ENCODE data around the gene MLANA.

Gene MLANA

GRCh38 chr9:5947912-5948311, 57.2 kb downstream of the MLANA start:
- H3K4me3 ChIP-seq (replicated peaks; ENCODE audit: insufficient read depth, low read length): no peak overlapping the region
- no peaks in the 10 kb centered on the region for H3K27me3 ChIP-seq (ENCODE audit: insufficient read depth, poor library complexity, severe bottlenecking)
- TF ChIP-seq SPI1 (IDR thresholded peaks at IDR 0.05; ENCODE audit: borderline replicate concordance, low read depth) (no peak), POLR2AphosphoS5 (IDR thresholded peaks at IDR 0.05; ENCODE audit: low read depth) (no peak), REST (IDR thresholded peaks at IDR 0.05; ENCODE audit: insufficient replicate concordance, low read depth) (no peak), GABPA (IDR thresholded peaks at IDR 0.05; ENCODE audit: low read depth) (no peak)
- TF ChIP-seq, protein P1, sequence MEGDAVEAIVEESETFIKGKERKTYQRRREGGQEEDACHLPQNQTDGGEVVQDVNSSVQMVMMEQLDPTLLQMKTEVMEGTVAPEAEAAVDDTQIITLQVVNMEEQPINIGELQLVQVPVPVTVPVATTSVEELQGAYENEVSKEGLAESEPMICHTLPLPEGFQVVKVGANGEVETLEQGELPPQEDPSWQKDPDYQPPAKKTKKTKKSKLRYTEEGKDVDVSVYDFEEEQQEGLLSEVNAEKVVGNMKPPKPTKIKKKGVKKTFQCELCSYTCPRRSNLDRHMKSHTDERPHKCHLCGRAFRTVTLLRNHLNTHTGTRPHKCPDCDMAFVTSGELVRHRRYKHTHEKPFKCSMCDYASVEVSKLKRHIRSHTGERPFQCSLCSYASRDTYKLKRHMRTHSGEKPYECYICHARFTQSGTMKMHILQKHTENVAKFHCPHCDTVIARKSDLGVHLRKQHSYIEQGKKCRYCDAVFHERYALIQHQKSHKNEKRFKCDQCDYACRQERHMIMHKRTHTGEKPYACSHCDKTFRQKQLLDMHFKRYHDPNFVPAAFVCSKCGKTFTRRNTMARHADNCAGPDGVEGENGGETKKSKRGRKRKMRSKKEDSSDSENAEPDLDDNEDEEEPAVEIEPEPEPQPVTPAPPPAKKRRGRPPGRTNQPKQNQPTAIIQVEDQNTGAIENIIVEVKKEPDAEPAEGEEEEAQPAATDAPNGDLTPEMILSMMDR (IDR thresholded peaks at IDR 0.05; ENCODE audit: insufficient read depth, low read length): no peak
- no peak for DNase-seq (ENCODE audit: low read depth in 1 of 2, low spot score in 1 of 2)
- H3K27ac ChIP-seq (replicated peaks): no peak overlapping the region

- Histone ChIP-seq H3K27me3 (ENCODE audit: insufficient read depth, poor library complexity, severe bottlenecking) (no peaks in the 10 kb centered on the region), H3K4me3 (replicated peaks; ENCODE audit: insufficient read depth, low read length) (no peak overlapping the region), H3K27ac (replicated peaks) (no peak overlapping the region)
- DNase-seq (ENCODE audit: low read depth in 1 of 2, low spot score in 1 of 2): peak; percentile 33 to 57
- TF ChIP-seq REST (IDR thresholded peaks at IDR 0.05; ENCODE audit: insufficient replicate concordance, low read depth) (no peak), SPI1 (IDR thresholded peaks at IDR 0.05; ENCODE audit: borderline replicate concordance, low read depth) (peak; percentile 24; the same call in 1 of the 2 replicates)
Observed at GRCh38 chr9:5949103-5949699, 58.5 kb downstream of the MLANA start.

DNA sequence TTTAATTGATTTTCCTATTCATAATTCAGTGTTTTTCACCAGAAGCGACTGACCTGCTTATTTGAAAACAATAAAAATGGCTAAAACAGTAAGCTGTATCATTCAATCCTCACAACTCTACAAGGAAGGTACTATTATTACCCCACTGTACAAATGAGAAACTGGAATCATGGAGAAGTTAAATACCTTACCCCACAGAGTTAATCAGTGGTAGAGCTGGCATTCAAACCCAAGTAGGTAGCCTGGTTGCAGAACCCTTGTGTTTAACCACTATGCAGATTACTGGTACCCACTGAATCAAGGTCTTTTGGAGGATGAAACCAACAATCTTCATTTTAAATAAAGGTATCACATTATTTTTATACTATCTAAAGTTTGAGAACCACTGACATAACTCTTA, 59.6 kb downstream of the MLANA start:
- Histone ChIP-seq H3K27me3 (ENCODE audit: insufficient read depth, poor library complexity, severe bottlenecking) (no peaks in the 10 kb centered on the region), H3K27ac (replicated peaks) (no peak overlapping the region), H3K4me3 (replicated peaks; ENCODE audit: insufficient read depth, low read length) (no peak overlapping the region)
- DNase-seq (ENCODE audit: low read depth in 1 of 2, low spot score in 1 of 2): no peak
- TF ChIP-seq GABPA (IDR thresholded peaks at IDR 0.05; ENCODE audit: low read depth) (no peak), POLR2AphosphoS5 (IDR thresholded peaks at IDR 0.05; ENCODE audit: low read depth) (no peak), SPI1 (IDR thresholded peaks at IDR 0.05; ENCODE audit: borderline replicate concordance, low read depth) (no peak), REST (IDR thresholded peaks at IDR 0.05; ENCODE audit: insufficient replicate concordance, low read depth) (no peak)
- TF ChIP-seq, protein P1 (IDR thresholded peaks at IDR 0.05; ENCODE audit: insufficient read depth, low read length): no peak
